Globus pallidus (tissue), 1 donor: ENCODE measurements around the gene CHPF.

ENCODE experiments used
- DNase-seq: peaks from one replicate; pipeline ENCODE4 v3.0.0-alpha.2; 2015; ENCODE audit warnings: low spot score

Gene CHPF

GRCh38 chr2:219567791-219568361, 24.3 kb upstream of the CHPF start:
- DNase-seq: no peak

- no peak for DNase-seq
These were observed 23.5 kb upstream of the CHPF start for GRCh38 chr2:219567131-219567530.

GRCh38 chr2:219566640-219567039, 23.0 kb upstream of the CHPF start:
- DNase-seq: no peak

GRCh38 chr2:219565130-219566080, 21.8 kb upstream of the CHPF start:
- DNase-seq: no peak

- DNase-seq: no peak
These were observed 19.8 kb upstream of the CHPF start for GRCh38 chr2:219563271-219563928.

- no peak for DNase-seq
These were observed 18.7 kb upstream of the CHPF start for GRCh38 chr2:219562049-219563020.

- no peak for DNase-seq
These were observed 17.8 kb upstream of the CHPF start for GRCh38 chr2:219561179-219562048.

- no peak for DNase-seq
These were observed 17.2 kb upstream of the CHPF start for GRCh38 chr2:219560893-219561178.

GRCh38 chr2:219560037-219560892, 16.7 kb upstream of the CHPF start:
- no peak for DNase-seq

- DNase-seq: no peak
These were observed 15.7 kb upstream of the CHPF start for GRCh38 chr2:219559156-219559915.

- DNase-seq: no peak
These were observed 14.5 kb upstream of the CHPF start for GRCh38 chr2:219557791-219558785.

GRCh38 chr2:219557320-219557719, 13.7 kb upstream of the CHPF start:
- no peak for DNase-seq

- DNase-seq: no peak
These were observed 12.8 kb upstream of the CHPF start for GRCh38 chr2:219556413-219556812.

- no peak for DNase-seq
These were observed 12.3 kb upstream of the CHPF start for GRCh38 chr2:219555956-219556355.

- DNase-seq: no peak
These were observed 10.7 kb upstream of the CHPF start for GRCh38 chr2:219554350-219554749.

GRCh38 chr2:219553463-219553963, 9.9 kb upstream of the CHPF start:
- no peak for DNase-seq

- no peak for DNase-seq
These were observed 9.5 kb upstream of the CHPF start for GRCh38 chr2:219553168-219553417.
